ENCODE results near the gene CAPZB.
"Not testable (repeated sequence)": the region's sequence is repeated elsewhere in the genome, so short reads cannot be mapped to it uniquely, and the experiment has no call there.

Gene CAPZB

DNA sequence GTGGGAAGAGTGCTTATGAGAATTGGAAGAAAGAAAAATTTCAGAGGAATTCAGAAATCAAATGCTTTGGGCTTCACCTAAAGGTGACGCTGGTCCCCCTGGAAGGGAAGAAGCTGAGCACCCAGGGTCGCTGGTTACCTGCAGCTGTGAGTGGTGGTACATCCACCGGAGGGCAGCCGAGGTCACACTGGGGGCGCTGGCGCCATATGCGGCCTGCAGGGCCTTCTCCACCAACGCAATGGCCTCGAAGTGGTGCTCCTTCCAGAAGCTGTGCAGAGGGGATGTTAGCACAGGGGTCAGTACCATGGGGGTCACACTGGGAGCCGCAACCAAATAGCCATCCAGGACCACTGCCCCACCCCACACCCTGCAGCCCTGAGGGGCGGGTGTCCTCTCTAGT lies 179.5 kb downstream of the CAPZB start:
- DNase-seq, result no peak

DNA sequence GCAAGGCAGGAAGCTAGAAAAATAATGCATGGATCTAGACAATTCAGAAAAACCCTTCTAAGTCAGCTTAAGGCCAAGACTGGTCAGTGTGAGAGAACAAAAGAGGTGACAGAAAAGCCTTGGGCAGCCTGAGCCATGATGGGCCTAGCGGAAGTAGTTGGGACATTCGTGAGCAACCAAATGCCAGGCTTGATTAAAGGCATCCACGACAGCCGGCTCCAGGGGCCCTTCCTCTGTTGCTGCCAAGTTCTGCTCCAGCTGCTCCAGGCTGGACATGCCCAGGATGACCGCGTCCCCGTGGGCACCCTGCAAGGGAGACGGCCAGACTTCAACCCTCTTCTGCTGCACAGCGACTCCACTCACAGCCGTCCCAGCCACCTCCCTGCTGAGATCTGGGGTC lies 181.3 kb downstream of the CAPZB start:
- DNase-seq, result not testable (repeated sequence)

DNA sequence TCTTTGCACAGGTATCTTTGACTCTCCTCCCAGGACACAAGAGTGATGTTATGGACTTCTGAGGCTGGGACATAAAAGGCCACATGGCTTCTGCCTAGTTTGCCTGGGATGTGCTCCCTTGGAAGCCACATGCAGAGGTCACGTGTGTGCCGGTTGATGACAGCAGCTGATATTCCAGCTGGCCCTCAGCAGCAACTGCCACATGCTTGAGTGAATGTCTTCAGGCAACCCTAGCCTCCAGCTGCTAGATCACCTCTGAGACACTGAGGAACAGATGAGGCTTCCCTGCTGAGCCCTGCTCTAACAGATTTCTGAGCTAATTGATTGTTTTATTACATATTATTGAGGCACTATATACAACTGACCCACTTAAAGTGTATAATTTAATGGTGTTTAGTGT lies 185.1 kb downstream of the CAPZB start:
- DNase-seq, result no peak

DNA sequence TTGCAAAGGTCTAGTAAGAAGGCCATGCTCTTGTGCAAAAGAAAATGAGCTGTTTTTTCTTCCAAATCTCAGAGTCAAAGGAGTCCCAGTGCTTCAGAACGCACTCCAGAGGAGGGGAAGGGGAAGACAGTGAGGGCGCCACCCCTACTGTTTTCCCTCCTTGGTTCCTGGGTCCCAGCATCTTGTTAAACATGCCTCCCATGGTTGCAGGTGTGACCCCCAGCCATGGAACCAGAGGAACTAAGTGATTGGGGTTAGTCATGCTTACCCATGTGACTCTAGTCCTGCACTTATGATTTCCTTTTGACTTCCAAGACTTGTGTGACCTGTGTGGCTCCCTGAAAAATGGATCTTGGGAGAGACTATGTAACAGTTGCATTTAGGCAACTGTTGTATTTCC lies 190.7 kb downstream of the CAPZB start:
- no peak for DNase-seq

DNA sequence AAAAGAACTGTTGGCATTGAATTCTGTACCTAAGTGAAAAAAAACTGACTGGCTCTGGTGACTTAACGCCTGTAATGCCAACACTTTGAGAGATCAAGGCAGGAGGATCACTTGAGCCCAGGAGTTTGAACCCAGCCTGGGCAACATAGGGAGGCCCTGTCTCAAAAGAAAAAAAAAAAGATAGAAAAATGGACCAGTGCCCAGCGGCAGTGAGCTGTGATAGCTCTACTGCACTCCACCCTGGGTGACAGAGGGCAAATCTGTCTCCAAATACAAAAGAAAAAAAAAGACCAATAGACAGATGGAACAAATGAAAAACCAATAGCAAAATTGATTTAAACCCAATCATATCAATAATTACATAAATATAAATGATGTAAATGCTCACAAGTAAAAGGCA lies 196.1 kb downstream of the CAPZB start:
- DNase-seq, result no peak
